SK-N-MC (cell line): ENCODE data around the gene AFF3.

Experiments used
- DNase-seq: peaks from one replicate; pipeline ENCODE4 v3.0.0-alpha.2; 2011; ENCODE audit warnings: low read depth, low spot score
- H3K27ac ChIP-seq: fragments of 200-600 bp; sonication (generic); 2 replicates; pipeline ENCODE4 v1.5.1; 2016; ENCODE audit warnings: mixed run types
- H3K36me3 ChIP-seq: fragments of 200-600 bp; sonication (generic); 2 replicates; pipeline ENCODE4 v1.6.1; 2017; ENCODE audit warnings: antibody characterized with exemption, low read length, mixed read lengths; ENCODE audit not compliant: insufficient read depth
- H3K4me3 ChIP-seq: fragments of 200-600 bp; sonication (generic); 2 replicates; pipeline ENCODE4 v1.5.1; 2016
- H3K9ac ChIP-seq: fragments of 200-600 bp; sonication (generic); 2 replicates; pipeline ENCODE4 v1.8.0; 2017; ENCODE audit warnings: mixed run types, mixed read lengths; ENCODE audit not compliant: insufficient read length
- H3K9me3 ChIP-seq: fragments of 200-600 bp; sonication (generic); 2 replicates; pipeline ENCODE4 v1.6.1; 2017; ENCODE audit warnings: low read depth, mild to moderate bottlenecking, antibody characterized with exemption, low read length, moderate library complexity, mixed read lengths
- EZH2 ChIP-seq: fragments of 200-600 bp; sonication (generic); IDR thresholded peaks from one replicate; pipeline ENCODE4 v1.6.1; 2017; ENCODE audit warnings: antibody characterized with exemption
- FOXP2 ChIP-seq: optimal IDR thresholded peaks from 2 replicates; pipeline ENCODE3; 2011; ENCODE audit warnings: mild to moderate bottlenecking, moderate library complexity; ENCODE audit not compliant: insufficient read depth; ENCODE audit errors: extremely low read length, control extremely low read depth
- POLR2AphosphoS5 ChIP-seq: IDR thresholded peaks from 2 replicates; pipeline ENCODE4 v1.6.1; 2012; ENCODE audit warnings: mild to moderate bottlenecking, low read depth, low read length, borderline replicate concordance

Gene AFF3

GRCh38 chr2:99821572-99821971, 320.8 kb downstream of the AFF3 start:
- DNase-seq: no peak
- no peak for TF ChIP-seq POLR2AphosphoS5
- TF ChIP-seq FOXP2: no peak
- no peak for TF ChIP-seq EZH2
- H3K4me3 ChIP-seq: no peak overlapping the region
- no peak overlapping the region for H3K27ac ChIP-seq
- H3K9ac ChIP-seq: no peak overlapping the region
- H3K9me3 ChIP-seq: no peaks in the 10 kb centered on the region
- no peaks in the 10 kb centered on the region for H3K36me3 ChIP-seq

- H3K36me3 ChIP-seq: no peaks in the 10 kb centered on the region
- no peak for TF ChIP-seq POLR2AphosphoS5
- TF ChIP-seq EZH2: no peak
- no peak for TF ChIP-seq FOXP2
- DNase-seq: no peak
- no peaks in the 10 kb centered on the region for H3K9me3 ChIP-seq
- H3K27ac ChIP-seq: no peak overlapping the region
- no peak overlapping the region for H3K4me3 ChIP-seq
- no peak overlapping the region for H3K9ac ChIP-seq
These were observed 321.4 kb downstream of the AFF3 start for GRCh38 chr2:99821039-99821438.

GRCh38 chr2:99819766-99820165, 322.6 kb downstream of the AFF3 start:
- H3K4me3 ChIP-seq: no peak overlapping the region
- no peaks in the 10 kb centered on the region for H3K9me3 ChIP-seq
- H3K9ac ChIP-seq: no peak overlapping the region
- no peaks in the 10 kb centered on the region for H3K36me3 ChIP-seq
- no peak for DNase-seq
- H3K27ac ChIP-seq: no peak overlapping the region
- TF ChIP-seq POLR2AphosphoS5: no peak
- TF ChIP-seq EZH2: no peak
- TF ChIP-seq FOXP2: no peak

DNA sequence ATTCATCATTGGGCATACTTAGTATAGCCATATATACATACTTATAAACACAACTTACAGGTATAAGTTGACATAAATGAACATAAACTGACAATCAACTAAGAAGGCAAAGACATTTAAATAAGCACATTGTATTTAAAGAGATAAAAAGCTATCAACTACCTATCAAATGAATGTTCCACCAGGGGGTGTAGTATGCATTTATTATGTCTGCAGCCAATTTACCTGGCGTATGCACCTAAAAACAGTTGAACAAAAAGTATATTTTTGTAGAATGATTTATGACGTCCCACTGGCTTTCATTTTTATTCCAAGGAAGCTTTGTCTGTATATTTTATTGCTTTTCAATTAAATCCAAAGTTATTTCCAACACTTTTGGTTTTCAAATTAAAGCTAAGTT, 323.5 kb downstream of the AFF3 start:
- Histone ChIP-seq H3K4me3 (no peak overlapping the region), H3K9ac (no peak overlapping the region), H3K27ac (no peak overlapping the region), H3K9me3 (no peaks in the 10 kb centered on the region), H3K36me3 (no peaks in the 10 kb centered on the region)
- TF ChIP-seq FOXP2 (no peak), EZH2 (no peak), POLR2AphosphoS5 (no peak)
- no peak for DNase-seq

DNA sequence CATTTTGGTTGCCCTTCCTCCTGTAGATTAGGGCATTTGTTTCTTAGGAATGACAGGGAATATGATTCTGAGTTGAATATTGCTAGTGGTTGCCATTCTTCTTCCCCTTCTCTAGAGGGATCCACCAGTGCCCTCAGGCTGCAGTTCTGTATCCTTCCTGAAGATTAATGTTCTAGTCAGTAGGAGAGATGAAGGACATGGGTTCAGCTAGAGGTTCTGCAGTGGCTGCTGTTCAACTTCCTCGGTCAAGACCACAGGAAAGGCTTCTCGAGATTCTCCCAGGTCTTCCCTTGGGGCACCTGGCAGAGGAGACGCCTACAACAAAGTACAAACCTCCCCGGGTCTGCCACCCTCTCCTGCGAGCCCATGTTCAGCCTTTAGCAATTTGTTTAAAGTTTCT, 325.5 kb downstream of the AFF3 start:
- no peak overlapping the region for H3K9ac ChIP-seq
- H3K27ac ChIP-seq: no peak overlapping the region
- H3K4me3 ChIP-seq: no peak overlapping the region
- DNase-seq: no peak
- no peaks in the 10 kb centered on the region for H3K9me3 ChIP-seq
- H3K36me3 ChIP-seq: no peaks in the 10 kb centered on the region
- TF ChIP-seq FOXP2: no peak
- no peak for TF ChIP-seq POLR2AphosphoS5
- TF ChIP-seq EZH2: no peak

- H3K9me3 ChIP-seq: no peaks in the 10 kb centered on the region
- H3K36me3 ChIP-seq: no peaks in the 10 kb centered on the region
- H3K9ac ChIP-seq: no peak overlapping the region
- no peak overlapping the region for H3K27ac ChIP-seq
- DNase-seq: no peak
- TF ChIP-seq POLR2AphosphoS5 (no peak), EZH2 (peak; percentile 70)
- no peak overlapping the region for H3K4me3 ChIP-seq
These were observed 330.0 kb downstream of the AFF3 start for GRCh38 chr2:99812426-99812825.

DNA sequence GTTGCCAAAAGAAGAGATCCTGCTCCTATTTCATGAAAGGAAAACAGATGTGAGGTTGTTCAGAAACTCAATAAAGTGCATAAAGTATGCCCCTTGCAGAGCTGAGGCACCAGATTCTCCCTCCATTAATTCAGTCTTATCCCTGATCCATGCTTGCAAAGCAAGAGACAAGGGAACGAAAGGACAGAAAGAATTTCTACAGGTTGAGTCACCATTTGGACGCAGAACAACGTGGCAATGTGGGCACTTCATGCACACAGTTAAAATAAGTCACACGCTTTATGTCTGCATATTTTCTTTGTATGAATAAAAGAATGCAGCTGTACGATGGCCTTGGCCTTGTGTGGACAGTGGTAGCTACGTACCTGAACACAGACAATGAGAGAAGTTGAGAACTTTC, 330.8 kb downstream of the AFF3 start:
- DNase-seq: no peak
- Histone ChIP-seq H3K4me3 (no peak overlapping the region), H3K9ac (no peak overlapping the region), H3K36me3 (no peaks in the 10 kb centered on the region), H3K27ac (no peak overlapping the region), H3K9me3 (no peaks in the 10 kb centered on the region)
- TF ChIP-seq FOXP2: no peak
- no peak for TF ChIP-seq POLR2AphosphoS5
- no peak for TF ChIP-seq EZH2

DNA sequence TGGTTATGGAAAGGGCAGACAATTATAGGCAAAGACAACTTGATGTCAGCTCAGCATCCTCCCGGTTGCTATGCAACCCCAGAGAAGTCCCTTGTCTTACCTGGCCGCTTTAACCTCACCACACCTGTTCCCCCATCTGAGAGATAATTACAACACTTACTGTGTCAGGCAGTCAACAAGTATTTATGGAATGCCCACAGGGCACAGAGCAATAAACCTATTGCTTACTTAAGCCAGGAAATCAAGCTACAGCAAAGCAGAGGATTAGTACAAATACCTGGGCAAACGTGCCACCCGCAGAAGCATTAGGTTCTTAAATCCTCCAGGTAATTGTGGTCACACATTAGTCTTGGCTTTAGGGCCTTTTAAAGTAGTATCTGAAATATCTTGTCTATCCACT, 332.2 kb downstream of the AFF3 start:
- Histone ChIP-seq H3K9ac (no peak overlapping the region), H3K27ac (no peak overlapping the region), H3K9me3 (no peaks in the 10 kb centered on the region), H3K36me3 (no peaks in the 10 kb centered on the region), H3K4me3 (no peak overlapping the region)
- DNase-seq: no peak
- TF ChIP-seq EZH2: no peak

GRCh38 chr2:99809259-99809900, 333.0 kb downstream of the AFF3 start:
- no peak overlapping the region for H3K9ac ChIP-seq
- no peaks in the 10 kb centered on the region for H3K36me3 ChIP-seq
- no peak overlapping the region for H3K27ac ChIP-seq

More at GRCh38 chr2:99809259-99809900, 333.0 kb downstream of the AFF3 start:
- Histone ChIP-seq H3K9me3 (no peaks in the 10 kb centered on the region), H3K4me3 (no peak overlapping the region)
- no peak for DNase-seq
- TF ChIP-seq FOXP2 (no peak), POLR2AphosphoS5 (no peak), EZH2 (no peak)
